ENCODE measurements around the gene PRICKLE2. TPM values are rescaled to one million over a fixed set of nuclear protein-coding genes. Genes with fewer than 3 reads are reported as not detected.
A peak's percentile ranks its signal among the peaks of the same experiment; 100 is the strongest.

PRICKLE2 gene
- total RNA-seq, 4 donors from 2014 or later: 28.8 to 48.1 (median 38.5) TPM

GRCh38 chr3:64199932-64200331 is 25.3 kb downstream of the PRICKLE2 start:
- Histone ChIP-seq H3K4me3 (replicated peaks in 1 of 3) (no peak overlapping the region), H3K36me3 (peaks cover 0 to 10% of the 10 kb centered on the region in 2 donors), H3K27me3 (no peaks in the 10 kb centered on the region), H3K27ac (no peak overlapping the region), H3K9me3 (no peaks in the 10 kb centered on the region), H3K4me1 (peaks cover 12 to 19% of the 10 kb centered on the region in 2 donors)
- 86 to 96% methylated on average over 2 of the region's 2 CpGs for WGBS, 2 donors
- TF ChIP-seq CTCF (IDR thresholded peaks at IDR 0.05) (no peak), POLR2A (IDR thresholded peaks at IDR 0.05) (no peak)
- DNase-seq: no peak
- intact Hi-C loops (cut with DNase I): no loop called here

GRCh38 chr3:64196236-64196929 is 28.9 kb downstream of the PRICKLE2 start:
- Histone ChIP-seq H3K4me1 (peaks cover 12 to 19% of the 10 kb centered on the region in 2 donors), H3K9me3 (no peaks in the 10 kb centered on the region), H3K27ac (peak overlapping the region in 2 of 3 donors; percentile 9 to 26), H3K36me3 (peaks cover 0 to 10% of the 10 kb centered on the region in 2 donors), H3K4me3 (replicated peaks in 1 of 3) (no peak overlapping the region), H3K27me3 (no peaks in the 10 kb centered on the region)
- TF ChIP-seq POLR2A (IDR thresholded peaks at IDR 0.05) (no peak), CTCF (IDR thresholded peaks at IDR 0.05) (no peak)
- WGBS, 2 donors: 68 to 72% methylated on average over 5 of the region's 5 CpGs
- DNase-seq: no peak
- intact Hi-C loops (cut with DNase I): no loop called here

GRCh38 chr3:64195789-64196188 is 29.5 kb downstream of the PRICKLE2 start:
- Histone ChIP-seq H3K27ac (peak overlapping the region in 1 of 3 donors; percentile 26), H3K36me3 (peaks cover 0 to 10% of the 10 kb centered on the region in 2 donors), H3K9me3 (no peaks in the 10 kb centered on the region), H3K4me1 (peaks cover 14 to 21% of the 10 kb centered on the region in 2 donors), H3K4me3 (replicated peaks in 1 of 3) (no peak overlapping the region), H3K27me3 (no peaks in the 10 kb centered on the region)
- no peak for TF ChIP-seq POLR2A (IDR thresholded peaks at IDR 0.05)
- TF ChIP-seq CTCF (IDR thresholded peaks at IDR 0.05): no peak
- WGBS, 2 donors: 88 to 96% methylated on average over 1 of the region's 1 CpG
- intact Hi-C loops (cut with DNase I): no loop called here
- no peak for DNase-seq

GRCh38 chr3:64191822-64192221 is 33.4 kb downstream of the PRICKLE2 start:
- H3K36me3 ChIP-seq: peaks cover 0 to under 1% of the 10 kb centered on the region in 2 donors
- H3K9me3 ChIP-seq: no peaks in the 10 kb centered on the region
- TF ChIP-seq POLR2A (IDR thresholded peaks at IDR 0.05) (no peak), CTCF (IDR thresholded peaks at IDR 0.05) (no peak)
- peaks cover 42 to 53% of the 10 kb centered on the region in 2 donors for H3K4me1 ChIP-seq
- 89 to 98% methylated on average over 6 of the region's 6 CpGs for WGBS, 2 donors
- no peak overlapping the region for H3K4me3 ChIP-seq (replicated peaks in 1 of 3)
- intact Hi-C loops (cut with DNase I): no loop called here
- H3K27ac ChIP-seq: no peak overlapping the region
- no peaks in the 10 kb centered on the region for H3K27me3 ChIP-seq
- DNase-seq: no peak
